Right lobe of liver (tissue), 4 donors: ENCODE results near the gene PLD6.

Experiments used
- CTCF ChIP-seq, 4 donors: fragments of 200-600 bp in 3 of 4; fragments of 450-650 bp in 1 of 4; IDR thresholded peaks; one replicate each; pipeline versions ENCODE4 v1.5.1 to v1.8.0; 2016 to 2022; ENCODE audit warnings: antibody characterized with exemption in 4 of 4, mild to moderate bottlenecking in 2 of 4
- POLR2A ChIP-seq: fragments of 450-650 bp; IDR thresholded peaks from one replicate; pipeline ENCODE4 v1.6.1; 2017; ENCODE audit warnings: antibody characterized with exemption, mild to moderate bottlenecking
- donor health status: DM: no; HTN: no; CAD: no.
- donor health status: DM: no; HTN: no; CAD: no.
- donor health status: DM: no; HTN: yes; CAD: no.

- no peak for TF ChIP-seq CTCF (IDR thresholded peaks at IDR 0.05)
- TF ChIP-seq POLR2A, result no peak
These were observed 37.7 kb downstream of the PLD6 start for GRCh38 chr17:17168401-17168800.
